Heart right ventricle (tissue), 16 donors: ENCODE data around the gene EFNA5. TPM values are rescaled to one million over a fixed set of nuclear protein-coding genes. Genes with fewer than 3 reads are reported as not detected.

ENCODE experiments used
- ATAC-seq, 8 donors: fragments of 200-7000 bp; cut with Tn5 transposase; one replicate each; pipeline ENCODE4 v1.9.1; 2020; ENCODE audit warnings: mild to moderate bottlenecking in 8 of 8, moderate library complexity in 8 of 8, moderate number of reproducible peaks in 1 of 8
- DNase-seq, 2 donors: peaks; one replicate each; pipeline ENCODE4 v3.0.0-alpha.2; 2020
- H3K27ac ChIP-seq, 10 donors: fragments of 200-600 bp; sonication (generic) in 2 of 10; one replicate each; pipeline versions ENCODE4 v1.5.0 to v1.8.0; 2020 to 2022; ENCODE audit warnings: mild to moderate bottlenecking in 3 of 10
- H3K27me3 ChIP-seq, 7 donors: fragments of 200-600 bp; one replicate each; pipeline ENCODE4 v1.8.0; 2021 to 2022; ENCODE audit warnings: mild to moderate bottlenecking in 2 of 7
- H3K36me3 ChIP-seq, 9 donors: fragments of 200-600 bp; sonication (generic) in 1 of 9; one replicate each; pipeline versions ENCODE4 v1.5.0 to v1.8.0; 2020 to 2022; ENCODE audit warnings: mild to moderate bottlenecking in 2 of 9
- H3K4me1 ChIP-seq, 9 donors: fragments of 200-600 bp; sonication (generic) in 1 of 9; one replicate each; pipeline versions ENCODE4 v1.5.0 to v1.8.0; 2020 to 2022; ENCODE audit warnings: mild to moderate bottlenecking in 4 of 9
- H3K4me3 ChIP-seq, 10 donors: fragments of 200-600 bp; sonication (generic) in 2 of 10; one replicate each; pipeline versions ENCODE4 v1.5.0 to v1.8.0; 2020 to 2022; ENCODE audit warnings: mild to moderate bottlenecking in 7 of 10, moderate library complexity in 2 of 10
- H3K9me3 ChIP-seq, 11 donors: fragments of 200-600 bp in 10 of 11; sonication (generic) in 2 of 11; one replicate each; pipeline versions ENCODE4 v1.5.0 to v1.8.0; 2013 to 2022; ENCODE audit warnings: mild to moderate bottlenecking in 2 of 11, control low read depth in 1 of 11, moderate library complexity in 1 of 11
- WGBS, 2 donors: extraction: QIAGEN DNeasy Blood & Tissue Kit; methylation state at CpG; one replicate each; pipeline ENCODE4 v1.1.7; 2013; ENCODE audit warnings: inconsistent platforms in 1 of 2; 5-methylcytosine and 5-hydroxymethylcytosine counted together
- intact Hi-C, 10 donors: fragments of 100-400 bp; cut with DNase I; formaldehyde crosslinking; loops; one replicate each; pipeline versions ENCODE4 v1.11.1 to v1.14.2; 2022
- polyA plus RNA-seq, 2 donors: library from polyadenylated mRNA; stranded (reverse); fragments of 200-250 nt; gene quantifications; one replicate each; pipeline ENCODE4 v1.2.3, GENCODE V29; 2013
- total RNA-seq, 10 donors: library from RNA; stranded (reverse); fragmentation: NEBNext Ultra II Directional in 3 of 10; extraction: Animal tissue kit (Norgen Biotek cat#: 25700) in 3 of 10; gene quantifications; one replicate each; pipeline versions ENCODE4 v1.2.1 to v1.2.4, GENCODE V29; 2021 to 2023
- TF ChIP-seq, protein P1 (sequence below), 9 donors: fragments of 200-600 bp; sonication (generic) in 2 of 9; IDR thresholded peaks; one replicate each; pipeline versions ENCODE4 v1.5.0 to v1.8.0; 2021 to 2022; ENCODE audit warnings: antibody characterized with exemption in 9 of 9, mild to moderate bottlenecking in 5 of 9, moderate library complexity in 1 of 9
- donor health status: Arrhythmogenic right ventricular cardiomyopathy.
- donor health status: ischemic (EF 13 %, LVEDD 7.1; RV severe dilation, severe dysfunction).
- donor health status: healthy with polysubstance abuse.
- donor health status: DM: no; HTN: yes; CAD: no.
- donor health status: DM: no; HTN: no; CAD: no.
- donor health status: ischemic (EF 25% LVEDD 6.9; RV normal size, moderate dysfunction).
- donor health status: ischemic (EF 25% LVEDD 5.7; RV mildly dilated, moderate dysfunction).
- donor health status: healthy.
- donor health status: DM: yes; HTN: yes; CAD: no.
- donor health status: Ischemic cardiomyopathy.
- donor health status: ischemic (EF 35%, LVEDD 5.7; RV mildly dilated, moderate dysfunction).
- donor health status: nonischemic (EF 11% LVEDD 7.7; RV severe dilation, severe dysfunction).
- donor health status: DM: yes; HTN: yes; CAD: no.
- donor health status: PGD.
- donor health status: ischemic (EF 29% LVEDD 5.4; RV normal size, mild dysfunction).
- donor health status: nonischemic (EF 23%, LVEDD 6.1; RV moderate dilation, normal function).

The EFNA5 gene
- total and polyA plus RNA-seq, 12 donors = 6.9 to 49.4 (median 33.9) TPM

DNA sequence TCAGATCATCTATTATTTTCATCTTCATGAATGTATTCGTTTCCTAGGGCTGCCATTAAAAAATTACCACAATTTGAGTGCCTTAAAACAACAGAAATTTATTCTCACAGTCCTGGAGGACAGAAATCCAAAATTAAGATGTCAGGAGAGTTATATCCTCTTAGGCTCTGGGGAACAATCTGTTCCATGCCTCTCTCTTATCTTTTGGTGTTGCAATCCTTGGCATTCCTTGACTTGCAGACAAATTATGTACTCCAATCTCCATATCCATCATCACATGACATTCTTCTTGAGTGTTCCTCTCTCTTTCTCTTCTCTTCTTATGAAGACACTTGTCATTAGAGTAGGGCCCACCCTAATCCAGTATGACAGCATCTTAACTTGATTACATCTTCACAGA lies 339.4 kb downstream of the EFNA5 start:
- no peaks in the 10 kb centered on the region for H3K9me3 ChIP-seq
- WGBS, 2 donors = 79 to 85% methylated on average over 1 of the region's 1 CpG
- H3K36me3 ChIP-seq = no peaks in the 10 kb centered on the region
- TF ChIP-seq, protein P1, sequence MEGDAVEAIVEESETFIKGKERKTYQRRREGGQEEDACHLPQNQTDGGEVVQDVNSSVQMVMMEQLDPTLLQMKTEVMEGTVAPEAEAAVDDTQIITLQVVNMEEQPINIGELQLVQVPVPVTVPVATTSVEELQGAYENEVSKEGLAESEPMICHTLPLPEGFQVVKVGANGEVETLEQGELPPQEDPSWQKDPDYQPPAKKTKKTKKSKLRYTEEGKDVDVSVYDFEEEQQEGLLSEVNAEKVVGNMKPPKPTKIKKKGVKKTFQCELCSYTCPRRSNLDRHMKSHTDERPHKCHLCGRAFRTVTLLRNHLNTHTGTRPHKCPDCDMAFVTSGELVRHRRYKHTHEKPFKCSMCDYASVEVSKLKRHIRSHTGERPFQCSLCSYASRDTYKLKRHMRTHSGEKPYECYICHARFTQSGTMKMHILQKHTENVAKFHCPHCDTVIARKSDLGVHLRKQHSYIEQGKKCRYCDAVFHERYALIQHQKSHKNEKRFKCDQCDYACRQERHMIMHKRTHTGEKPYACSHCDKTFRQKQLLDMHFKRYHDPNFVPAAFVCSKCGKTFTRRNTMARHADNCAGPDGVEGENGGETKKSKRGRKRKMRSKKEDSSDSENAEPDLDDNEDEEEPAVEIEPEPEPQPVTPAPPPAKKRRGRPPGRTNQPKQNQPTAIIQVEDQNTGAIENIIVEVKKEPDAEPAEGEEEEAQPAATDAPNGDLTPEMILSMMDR (IDR thresholded peaks at IDR 0.05) = no peak
- intact Hi-C loops = no loop called here
- no peaks in the 10 kb centered on the region for H3K27me3 ChIP-seq
- H3K27ac ChIP-seq = no peak overlapping the region
- H3K4me3 ChIP-seq = no peak overlapping the region
- ATAC-seq (no peak), DNase-seq (no peak)
- H3K4me1 ChIP-seq = no peaks in the 10 kb centered on the region

- Histone ChIP-seq H3K36me3 (no peaks in the 10 kb centered on the region), H3K27ac (no peak overlapping the region), H3K4me3 (no peak overlapping the region), H3K27me3 (no peaks in the 10 kb centered on the region), H3K9me3 (no peaks in the 10 kb centered on the region), H3K4me1 (no peaks in the 10 kb centered on the region)
- intact Hi-C loops = no loop called here
- TF ChIP-seq, protein P1 (IDR thresholded peaks at IDR 0.05) = no peak
- 90 to 93% methylated on average over 9 of the region's 9 CpGs for WGBS, 2 donors
- DNase-seq (no peak), ATAC-seq (no peak)
Measured at GRCh38 chr5:107330903-107331302, 339.8 kb downstream of the EFNA5 start.

DNA sequence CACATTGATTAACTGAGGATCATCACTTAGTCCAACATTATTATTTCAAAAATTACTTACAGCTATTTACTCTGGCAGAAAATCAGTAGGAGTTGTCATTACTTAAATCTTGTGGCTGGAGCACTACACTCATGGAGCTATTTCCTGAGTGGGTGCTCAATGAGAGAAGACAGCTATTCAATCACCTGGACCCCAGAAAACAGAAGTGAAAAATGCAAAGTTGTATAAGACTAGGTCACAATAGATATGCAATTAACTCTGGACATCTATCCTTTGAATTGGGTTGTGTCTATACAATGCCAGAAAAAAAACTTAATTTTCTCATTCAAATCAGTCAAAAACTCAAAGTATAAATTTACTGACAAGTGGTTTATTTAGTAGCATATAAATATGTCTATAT lies 340.9 kb downstream of the EFNA5 start:
- H3K4me1 ChIP-seq = no peaks in the 10 kb centered on the region
- no peaks in the 10 kb centered on the region for H3K27me3 ChIP-seq
- no peak overlapping the region for H3K4me3 ChIP-seq
- no peak overlapping the region for H3K27ac ChIP-seq
- TF ChIP-seq, protein P1 (IDR thresholded peaks at IDR 0.05) = no peak
- intact Hi-C loops = no loop called here
- no peaks in the 10 kb centered on the region for H3K9me3 ChIP-seq
- no peaks in the 10 kb centered on the region for H3K36me3 ChIP-seq
- DNase-seq (no peak), ATAC-seq (no peak)
